GM23338 (cell line): Measurements from ENCODE around the gene NBAS. TPM values are rescaled to one million over a fixed set of nuclear protein-coding genes. Genes with fewer than 3 reads are reported as not detected.

ENCODE experiments used
- ATAC-seq: fragments of 200-7000 bp; cut with Tn5 transposase; 3 replicates; pipeline ENCODE4 v1.9.1; 2020
- DNase-seq: peaks from one replicate; pipeline ENCODE4 v3.0.0-alpha.2; 2015; ENCODE audit warnings: low spot score
- H2AFZ ChIP-seq: fragments of 200-600 bp; sonication (generic); 2 replicates; pipeline ENCODE4 v1.8.0; 2016; ENCODE audit warnings: antibody characterized with exemption, mild to moderate bottlenecking, moderate library complexity
- H3F3A ChIP-seq: fragments of 200-600 bp; sonication (generic); replicated peaks from 2 replicates; pipeline ENCODE4 v1.8.0; 2017; ENCODE audit warnings: antibody characterized with exemption, mixed run types, low read depth
- H3K27ac ChIP-seq: fragments of 200-600 bp; sonication (generic); 2 replicates; pipeline ENCODE4 v1.6.1; 2016; ENCODE audit warnings: low read depth
- H3K27me3 ChIP-seq: fragments of 200-600 bp; sonication (generic); 2 replicates; pipeline ENCODE4 v1.8.0; 2016; ENCODE audit warnings: mild to moderate bottlenecking, mixed run types, moderate library complexity; ENCODE audit not compliant: insufficient read depth
- H3K36me3 ChIP-seq: fragments of 200-600 bp; sonication (generic); 2 replicates; pipeline ENCODE4 v1.8.0; 2016; ENCODE audit warnings: mild to moderate bottlenecking; ENCODE audit not compliant: insufficient read depth
- H3K4me1 ChIP-seq: fragments of 200-600 bp; sonication (generic); 2 replicates; pipeline ENCODE4 v1.8.0; 2016; ENCODE audit warnings: mild to moderate bottlenecking, moderate library complexity; ENCODE audit not compliant: insufficient read depth
- H3K4me2 ChIP-seq: fragments of 200-600 bp; sonication (generic); 2 replicates; pipeline ENCODE4 v1.7.1; 2017; ENCODE audit warnings: mixed run types
- H3K4me3 ChIP-seq: fragments of 200-600 bp; sonication (generic); 2 replicates; pipeline ENCODE4 v1.6.1; 2016; ENCODE audit warnings: mixed run types
- H3K79me2 ChIP-seq: fragments of 200-600 bp; sonication (generic); replicated peaks from 2 replicates; pipeline ENCODE4 v1.8.0; 2017; ENCODE audit warnings: mild to moderate bottlenecking; ENCODE audit not compliant: insufficient read depth
- H3K9me2 ChIP-seq: fragments of 200-600 bp; sonication (generic); 2 replicates; pipeline ENCODE4 v1.8.0; 2017; ENCODE audit not compliant: insufficient read depth
- H4K20me1 ChIP-seq: fragments of 200-600 bp; sonication (generic); replicated peaks from 2 replicates; pipeline ENCODE4 v1.8.0; 2017; ENCODE audit warnings: mild to moderate bottlenecking; ENCODE audit not compliant: insufficient read depth
- H3K27ac Mint-ChIP-seq: 2 replicates; pipeline ENCODE4 v1.8.0; 2020; ENCODE audit warnings: inconsistent platforms, mild to moderate bottlenecking, moderate library complexity, mixed read lengths
- H3K27me3 Mint-ChIP-seq: 3 replicates; pipeline ENCODE4 v1.8.0; 2022; ENCODE audit warnings: low read depth, mild to moderate bottlenecking, moderate library complexity, mixed read lengths, inconsistent platforms; ENCODE audit not compliant: insufficient read depth, poor library complexity
- H3K36me3 Mint-ChIP-seq: 3 replicates; pipeline ENCODE4 v1.8.0; 2021; ENCODE audit warnings: low read depth, mild to moderate bottlenecking, inconsistent platforms, moderate library complexity, mixed read lengths
- H3K4me1 Mint-ChIP-seq: 3 replicates; pipeline ENCODE4 v1.8.0; 2020; ENCODE audit warnings: mild to moderate bottlenecking, inconsistent platforms, mixed read lengths
- H3K4me3 Mint-ChIP-seq: 3 replicates; pipeline ENCODE4 v1.8.0; 2021; ENCODE audit warnings: moderate library complexity, mild to moderate bottlenecking, inconsistent platforms, mixed read lengths
- H3K9me3 Mint-ChIP-seq: 3 replicates; pipeline ENCODE4 v1.8.0; 2020; ENCODE audit warnings: moderate library complexity, mild to moderate bottlenecking, inconsistent platforms, mixed read lengths
- CREB1 ChIP-seq: fragments of 250-450 bp; sonication (Bioruptor Pico); IDR thresholded peaks from 2 replicates; pipeline ENCODE4 v1.5.0; 2020; ENCODE audit warnings: low read depth, mild to moderate bottlenecking, moderate library complexity
- EZH2 ChIP-seq: fragments of 200-600 bp; sonication (generic); IDR thresholded peaks from one replicate; pipeline ENCODE4 v1.8.0; 2017; ENCODE audit warnings: antibody characterized with exemption, mild to moderate bottlenecking, low read depth; ENCODE audit not compliant: unreplicated experiment
- EZH2phosphoT487 ChIP-seq: fragments of 200-600 bp; sonication (generic); IDR thresholded peaks from one replicate; pipeline ENCODE4 v1.8.1; 2018; ENCODE audit warnings: antibody characterized with exemption; ENCODE audit not compliant: unreplicated experiment
- JUNB ChIP-seq: IDR thresholded peaks from one replicate; pipeline ENCODE4 v1.6.1; 2016; ENCODE audit warnings: antibody characterized with exemption; ENCODE audit not compliant: unreplicated experiment
- NANOG ChIP-seq: IDR thresholded peaks from 2 replicates; pipeline ENCODE4 v1.6.1; 2016; ENCODE audit warnings: antibody characterized with exemption, borderline replicate concordance
- POLR2AphosphoS5 ChIP-seq: IDR thresholded peaks from 2 replicates; pipeline ENCODE4 v1.6.1; 2016; ENCODE audit warnings: antibody characterized with exemption, low read depth
- STAT1 ChIP-seq: IDR thresholded peaks from one replicate; pipeline ENCODE4 v1.6.1; 2016; ENCODE audit warnings: antibody characterized with exemption; ENCODE audit not compliant: unreplicated experiment
- ZNF114 ChIP-seq: fragments of 250-450 bp; sonication (Bioruptor Pico); IDR thresholded peaks from 2 replicates; pipeline ENCODE4 v1.5.0; 2020; ENCODE audit warnings: mild to moderate bottlenecking, moderate library complexity
- ZNF331 ChIP-seq: fragments of 250-450 bp; sonication (Bioruptor Pico); IDR thresholded peaks from 2 replicates; pipeline ENCODE4 v1.5.0; 2020; ENCODE audit warnings: low read depth, mild to moderate bottlenecking, moderate library complexity
- polyA plus RNA-seq: library from polyadenylated mRNA; unstranded; fragments of >200 nt; fragmentation: Nextera tagmentation; extraction: Ambion mirVana; gene quantifications from 2 replicates; pipeline ENCODE4 v1.2.1, GENCODE V29; 2016
- total RNA-seq: library from RNA; depleted of rRNA; stranded (reverse); fragments of >200 nt; shearing (Covaris generic); gene quantifications from 2 replicates; pipeline ENCODE4 v1.2.3, GENCODE V29; 2014
- TF ChIP-seq, protein P1 (sequence below): IDR thresholded peaks from one replicate; pipeline ENCODE4 v1.6.1; 2018; ENCODE audit warnings: antibody characterized with exemption; ENCODE audit not compliant: unreplicated experiment
- TF ChIP-seq, protein P2 (sequence below): fragments of 250-450 bp; sonication (Bioruptor Pico); IDR thresholded peaks from 2 replicates; pipeline ENCODE4 v1.5.0; 2020; ENCODE audit warnings: mild to moderate bottlenecking, moderate library complexity
- TF ChIP-seq, protein P3 (sequence below): IDR thresholded peaks from 2 replicates; pipeline ENCODE4 v1.6.1; 2016; ENCODE audit warnings: antibody characterized with exemption
- TF ChIP-seq, protein P4 (sequence below), 2 experiments: fragments of 200-600 bp in 1 of 2; sonication (generic) in 1 of 2; conservative IDR thresholded peaks; 2 replicates each; pipeline versions ENCODE4 v1.5.1 to v1.6.1; 2016 to 2017; ENCODE audit warnings: antibody characterized with exemption in 2 of 2, low read depth in 2 of 2, mild to moderate bottlenecking in 2 of 2, moderate library complexity in 1 of 2

Gene NBAS
- total and polyA plus RNA-seq, 2 experiments from 2014 or later: 24.8 to 38.9 TPM

DNA sequence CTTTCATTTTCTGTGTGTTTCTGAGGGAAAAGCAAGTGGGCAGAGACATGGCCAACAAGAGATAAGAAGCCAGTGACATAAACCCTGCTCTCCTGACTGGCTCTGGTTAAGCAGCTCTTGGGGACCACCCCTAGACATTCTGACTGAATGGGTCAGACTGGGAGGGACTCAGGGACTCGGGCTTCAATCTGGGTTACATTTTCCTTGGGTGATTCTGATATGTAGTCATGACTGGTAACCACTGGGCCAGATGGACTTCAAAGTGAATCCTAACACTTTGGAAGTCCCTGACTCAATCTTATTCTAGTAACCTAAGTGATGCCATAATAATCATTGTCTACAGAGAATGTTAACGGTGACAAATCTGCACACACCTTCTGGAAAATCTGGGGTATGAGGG lies 397.8 kb downstream of the NBAS start:
- no peak overlapping the region for H3K4me2 ChIP-seq
- Mint-ChIP-seq H3K27me3 (peaks cover 11% of the 10 kb centered on the region), H3K4me1 (peaks cover 25% of the 10 kb centered on the region), H3K4me3 (no peak overlapping the region), H3K27ac (no peak overlapping the region), H3K9me3 (no peaks in the 10 kb centered on the region), H3K36me3 (no peaks in the 10 kb centered on the region)
- ATAC-seq: no peak
- 0 out of 2 replicates have a peak, but pooled peaks cover 4% of the 10 kb centered on the region for H3K4me1 ChIP-seq
- no peak for DNase-seq
- H2AFZ ChIP-seq: no peak overlapping the region
- H3F3A ChIP-seq: no peaks in the 10 kb centered on the region
- H3K79me2 ChIP-seq: no peaks in the 10 kb centered on the region
- no peaks in the 10 kb centered on the region for H3K36me3 ChIP-seq
- H3K4me3 ChIP-seq: no peak overlapping the region
- H3K27me3 ChIP-seq: no peaks in the 10 kb centered on the region
- TF ChIP-seq ZNF114 (CRISPR knock-in tag) (no peak), JUNB (no peak), CREB1 (CRISPR knock-in tag) (no peak), NANOG (no peak), STAT1 (no peak), EZH2phosphoT487 (no peak), EZH2 (no peak), ZNF331 (CRISPR knock-in tag) (no peak), POLR2AphosphoS5 (no peak)
- TF ChIP-seq, protein P1, sequence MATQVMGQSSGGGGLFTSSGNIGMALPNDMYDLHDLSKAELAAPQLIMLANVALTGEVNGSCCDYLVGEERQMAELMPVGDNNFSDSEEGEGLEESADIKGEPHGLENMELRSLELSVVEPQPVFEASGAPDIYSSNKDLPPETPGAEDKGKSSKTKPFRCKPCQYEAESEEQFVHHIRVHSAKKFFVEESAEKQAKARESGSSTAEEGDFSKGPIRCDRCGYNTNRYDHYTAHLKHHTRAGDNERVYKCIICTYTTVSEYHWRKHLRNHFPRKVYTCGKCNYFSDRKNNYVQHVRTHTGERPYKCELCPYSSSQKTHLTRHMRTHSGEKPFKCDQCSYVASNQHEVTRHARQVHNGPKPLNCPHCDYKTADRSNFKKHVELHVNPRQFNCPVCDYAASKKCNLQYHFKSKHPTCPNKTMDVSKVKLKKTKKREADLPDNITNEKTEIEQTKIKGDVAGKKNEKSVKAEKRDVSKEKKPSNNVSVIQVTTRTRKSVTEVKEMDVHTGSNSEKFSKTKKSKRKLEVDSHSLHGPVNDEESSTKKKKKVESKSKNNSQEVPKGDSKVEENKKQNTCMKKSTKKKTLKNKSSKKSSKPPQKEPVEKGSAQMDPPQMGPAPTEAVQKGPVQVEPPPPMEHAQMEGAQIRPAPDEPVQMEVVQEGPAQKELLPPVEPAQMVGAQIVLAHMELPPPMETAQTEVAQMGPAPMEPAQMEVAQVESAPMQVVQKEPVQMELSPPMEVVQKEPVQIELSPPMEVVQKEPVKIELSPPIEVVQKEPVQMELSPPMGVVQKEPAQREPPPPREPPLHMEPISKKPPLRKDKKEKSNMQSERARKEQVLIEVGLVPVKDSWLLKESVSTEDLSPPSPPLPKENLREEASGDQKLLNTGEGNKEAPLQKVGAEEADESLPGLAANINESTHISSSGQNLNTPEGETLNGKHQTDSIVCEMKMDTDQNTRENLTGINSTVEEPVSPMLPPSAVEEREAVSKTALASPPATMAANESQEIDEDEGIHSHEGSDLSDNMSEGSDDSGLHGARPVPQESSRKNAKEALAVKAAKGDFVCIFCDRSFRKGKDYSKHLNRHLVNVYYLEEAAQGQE: no peak
- TF ChIP-seq, protein P2, sequence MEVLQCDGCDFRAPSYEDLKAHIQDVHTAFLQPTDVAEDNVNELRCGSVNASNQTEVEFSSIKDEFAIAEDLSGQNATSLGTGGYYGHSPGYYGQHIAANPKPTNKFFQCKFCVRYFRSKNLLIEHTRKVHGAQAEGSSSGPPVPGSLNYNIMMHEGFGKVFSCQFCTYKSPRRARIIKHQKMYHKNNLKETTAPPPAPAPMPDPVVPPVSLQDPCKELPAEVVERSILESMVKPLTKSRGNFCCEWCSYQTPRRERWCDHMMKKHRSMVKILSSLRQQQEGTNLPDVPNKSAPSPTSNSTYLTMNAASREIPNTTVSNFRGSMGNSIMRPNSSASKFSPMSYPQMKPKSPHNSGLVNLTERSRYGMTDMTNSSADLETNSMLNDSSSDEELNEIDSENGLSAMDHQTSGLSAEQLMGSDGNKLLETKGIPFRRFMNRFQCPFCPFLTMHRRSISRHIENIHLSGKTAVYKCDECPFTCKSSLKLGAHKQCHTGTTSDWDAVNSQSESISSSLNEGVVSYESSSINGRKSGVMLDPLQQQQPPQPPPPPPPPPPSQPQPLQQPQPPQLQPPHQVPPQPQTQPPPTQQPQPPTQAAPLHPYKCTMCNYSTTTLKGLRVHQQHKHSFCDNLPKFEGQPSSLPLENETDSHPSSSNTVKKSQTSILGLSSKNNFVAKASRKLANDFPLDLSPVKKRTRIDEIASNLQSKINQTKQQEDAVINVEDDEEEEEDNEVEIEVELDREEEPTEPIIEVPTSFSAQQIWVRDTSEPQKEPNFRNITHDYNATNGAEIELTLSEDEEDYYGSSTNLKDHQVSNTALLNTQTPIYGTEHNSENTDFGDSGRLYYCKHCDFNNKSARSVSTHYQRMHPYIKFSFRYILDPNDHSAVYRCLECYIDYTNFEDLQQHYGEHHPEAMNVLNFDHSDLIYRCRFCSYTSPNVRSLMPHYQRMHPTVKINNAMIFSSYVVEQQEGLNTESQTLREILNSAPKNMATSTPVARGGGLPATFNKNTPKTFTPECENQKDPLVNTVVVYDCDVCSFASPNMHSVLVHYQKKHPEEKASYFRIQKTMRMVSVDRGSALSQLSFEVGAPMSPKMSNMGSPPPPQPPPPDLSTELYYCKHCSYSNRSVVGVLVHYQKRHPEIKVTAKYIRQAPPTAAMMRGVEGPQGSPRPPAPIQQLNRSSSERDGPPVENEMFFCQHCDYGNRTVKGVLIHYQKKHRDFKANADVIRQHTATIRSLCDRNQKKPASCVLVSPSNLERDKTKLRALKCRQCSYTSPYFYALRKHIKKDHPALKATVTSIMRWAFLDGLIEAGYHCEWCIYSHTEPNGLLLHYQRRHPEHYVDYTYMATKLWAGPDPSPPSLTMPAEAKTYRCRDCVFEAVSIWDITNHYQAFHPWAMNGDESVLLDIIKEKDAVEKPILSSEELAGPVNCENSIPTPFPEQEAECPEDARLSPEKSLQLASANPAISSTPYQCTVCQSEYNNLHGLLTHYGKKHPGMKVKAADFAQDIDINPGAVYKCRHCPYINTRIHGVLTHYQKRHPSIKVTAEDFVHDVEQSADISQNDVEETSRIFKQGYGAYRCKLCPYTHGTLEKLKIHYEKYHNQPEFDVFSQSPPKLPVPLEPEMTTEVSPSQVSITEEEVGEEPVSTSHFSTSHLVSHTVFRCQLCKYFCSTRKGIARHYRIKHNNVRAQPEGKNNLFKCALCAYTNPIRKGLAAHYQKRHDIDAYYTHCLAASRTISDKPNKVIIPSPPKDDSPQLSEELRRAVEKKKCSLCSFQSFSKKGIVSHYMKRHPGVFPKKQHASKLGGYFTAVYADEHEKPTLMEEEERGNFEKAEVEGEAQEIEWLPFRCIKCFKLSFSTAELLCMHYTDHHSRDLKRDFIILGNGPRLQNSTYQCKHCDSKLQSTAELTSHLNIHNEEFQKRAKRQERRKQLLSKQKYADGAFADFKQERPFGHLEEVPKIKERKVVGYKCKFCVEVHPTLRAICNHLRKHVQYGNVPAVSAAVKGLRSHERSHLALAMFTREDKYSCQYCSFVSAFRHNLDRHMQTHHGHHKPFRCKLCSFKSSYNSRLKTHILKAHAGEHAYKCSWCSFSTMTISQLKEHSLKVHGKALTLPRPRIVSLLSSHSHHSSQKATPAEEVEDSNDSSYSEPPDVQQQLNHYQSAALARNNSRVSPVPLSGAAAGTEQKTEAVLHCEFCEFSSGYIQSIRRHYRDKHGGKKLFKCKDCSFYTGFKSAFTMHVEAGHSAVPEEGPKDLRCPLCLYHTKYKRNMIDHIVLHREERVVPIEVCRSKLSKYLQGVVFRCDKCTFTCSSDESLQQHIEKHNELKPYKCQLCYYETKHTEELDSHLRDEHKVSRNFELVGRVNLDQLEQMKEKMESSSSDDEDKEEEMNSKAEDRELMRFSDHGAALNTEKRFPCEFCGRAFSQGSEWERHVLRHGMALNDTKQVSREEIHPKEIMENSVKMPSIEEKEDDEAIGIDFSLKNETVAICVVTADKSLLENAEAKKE (CRISPR knock-in tag): no peak
- TF ChIP-seq, protein P3, sequence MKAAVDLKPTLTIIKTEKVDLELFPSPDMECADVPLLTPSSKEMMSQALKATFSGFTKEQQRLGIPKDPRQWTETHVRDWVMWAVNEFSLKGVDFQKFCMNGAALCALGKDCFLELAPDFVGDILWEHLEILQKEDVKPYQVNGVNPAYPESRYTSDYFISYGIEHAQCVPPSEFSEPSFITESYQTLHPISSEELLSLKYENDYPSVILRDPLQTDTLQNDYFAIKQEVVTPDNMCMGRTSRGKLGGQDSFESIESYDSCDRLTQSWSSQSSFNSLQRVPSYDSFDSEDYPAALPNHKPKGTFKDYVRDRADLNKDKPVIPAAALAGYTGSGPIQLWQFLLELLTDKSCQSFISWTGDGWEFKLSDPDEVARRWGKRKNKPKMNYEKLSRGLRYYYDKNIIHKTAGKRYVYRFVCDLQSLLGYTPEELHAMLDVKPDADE: no peak
- TF ChIP-seq, protein P4, sequence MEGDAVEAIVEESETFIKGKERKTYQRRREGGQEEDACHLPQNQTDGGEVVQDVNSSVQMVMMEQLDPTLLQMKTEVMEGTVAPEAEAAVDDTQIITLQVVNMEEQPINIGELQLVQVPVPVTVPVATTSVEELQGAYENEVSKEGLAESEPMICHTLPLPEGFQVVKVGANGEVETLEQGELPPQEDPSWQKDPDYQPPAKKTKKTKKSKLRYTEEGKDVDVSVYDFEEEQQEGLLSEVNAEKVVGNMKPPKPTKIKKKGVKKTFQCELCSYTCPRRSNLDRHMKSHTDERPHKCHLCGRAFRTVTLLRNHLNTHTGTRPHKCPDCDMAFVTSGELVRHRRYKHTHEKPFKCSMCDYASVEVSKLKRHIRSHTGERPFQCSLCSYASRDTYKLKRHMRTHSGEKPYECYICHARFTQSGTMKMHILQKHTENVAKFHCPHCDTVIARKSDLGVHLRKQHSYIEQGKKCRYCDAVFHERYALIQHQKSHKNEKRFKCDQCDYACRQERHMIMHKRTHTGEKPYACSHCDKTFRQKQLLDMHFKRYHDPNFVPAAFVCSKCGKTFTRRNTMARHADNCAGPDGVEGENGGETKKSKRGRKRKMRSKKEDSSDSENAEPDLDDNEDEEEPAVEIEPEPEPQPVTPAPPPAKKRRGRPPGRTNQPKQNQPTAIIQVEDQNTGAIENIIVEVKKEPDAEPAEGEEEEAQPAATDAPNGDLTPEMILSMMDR (conservative IDR thresholded peaks at IDR 0.05; ENCODE audit: low read depth in 2 of 2): no peak
- H3K9me2 ChIP-seq: no peaks in the 10 kb centered on the region
- H4K20me1 ChIP-seq: no peaks in the 10 kb centered on the region
- H3K27ac ChIP-seq: no peak overlapping the region
